BJ (cell line): ENCODE measurements around the gene CFAP43. TPM values are rescaled to one million over a fixed set of nuclear protein-coding genes. Genes with fewer than 3 reads are reported as not detected.

Experiments
- CTCF ChIA-PET: fragments of 350-600 bp; formaldehyde crosslinking; extraction: SDS; loops from one replicate; lab custom pipeline; 2021; ENCODE audit warnings: antibody characterized with exemption, inconsistent platforms; lab: Yijun Ruan, JAX
- POLR2A ChIA-PET: fragments of 300-600 bp; sonication (Branson Sonifier 250); formaldehyde crosslinking; extraction: SDS; loops from one replicate; lab custom pipeline; 2021; ENCODE audit warnings: antibody characterized with exemption; lab: Charles Lee
- DNase-seq: peaks from one replicate; pipeline ENCODE4 v3.0.0-alpha.2; 2011; ENCODE audit warnings: low read depth
- H3K27me3 ChIP-seq: 2 replicates; pipeline ENCODE4 v1.6.0; 2011; ENCODE audit warnings: low read length; ENCODE audit not compliant: control insufficient read depth, insufficient read depth
- H3K36me3 ChIP-seq: 2 replicates; pipeline ENCODE4 v1.5.1; 2011; ENCODE audit warnings: low read length; ENCODE audit not compliant: control insufficient read depth, insufficient read depth
- H3K4me3 ChIP-seq: 2 replicates; pipeline ENCODE4 v1.5.1; 2011; ENCODE audit warnings: low read depth, mild to moderate bottlenecking, control low read depth, low read length
- polyA plus RNA-seq: library from polyadenylated mRNA; depleted of rRNA; stranded (reverse); fragments of >200 nt; gene quantifications from 2 replicates; pipeline ENCODE4 v1.2.3, GENCODE V29; 2011
- TF ChIP-seq, protein P1 (sequence below): IDR thresholded peaks from 2 replicates; pipeline ENCODE4 v1.5.1; 2011; ENCODE audit warnings: low read depth, mild to moderate bottlenecking, control low read depth, inconsistent platforms, low read length, moderate library complexity; ENCODE audit not compliant: insufficient read depth

The CFAP43 gene
- polyA plus RNA-seq, 1 experiment, result 0.05 TPM

DNA sequence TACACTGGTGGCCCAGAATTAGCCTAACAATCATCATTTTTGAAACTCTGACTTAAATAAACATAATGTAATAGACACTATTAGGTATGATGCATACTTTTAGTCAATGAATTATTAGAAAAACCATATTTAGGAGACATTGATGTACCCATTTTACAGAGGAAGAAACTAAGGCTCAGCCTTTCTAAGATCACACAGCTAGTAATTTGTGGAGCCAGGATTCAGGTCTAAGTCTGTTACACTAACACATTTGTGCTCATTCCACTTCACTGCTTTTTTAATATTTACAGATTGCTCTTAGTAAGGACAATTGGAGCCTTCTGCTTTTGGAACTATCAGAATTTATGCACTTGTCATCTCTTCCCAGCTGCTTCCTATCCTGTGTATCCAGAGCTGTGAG, 8.9 kb downstream of the CFAP43 start:
- no peak for DNase-seq
- Histone ChIP-seq H3K4me3 (no peak overlapping the region), H3K36me3 (no peaks in the 10 kb centered on the region), H3K27me3 (peaks cover 5% of the 10 kb centered on the region)
- TF ChIP-seq, protein P1, sequence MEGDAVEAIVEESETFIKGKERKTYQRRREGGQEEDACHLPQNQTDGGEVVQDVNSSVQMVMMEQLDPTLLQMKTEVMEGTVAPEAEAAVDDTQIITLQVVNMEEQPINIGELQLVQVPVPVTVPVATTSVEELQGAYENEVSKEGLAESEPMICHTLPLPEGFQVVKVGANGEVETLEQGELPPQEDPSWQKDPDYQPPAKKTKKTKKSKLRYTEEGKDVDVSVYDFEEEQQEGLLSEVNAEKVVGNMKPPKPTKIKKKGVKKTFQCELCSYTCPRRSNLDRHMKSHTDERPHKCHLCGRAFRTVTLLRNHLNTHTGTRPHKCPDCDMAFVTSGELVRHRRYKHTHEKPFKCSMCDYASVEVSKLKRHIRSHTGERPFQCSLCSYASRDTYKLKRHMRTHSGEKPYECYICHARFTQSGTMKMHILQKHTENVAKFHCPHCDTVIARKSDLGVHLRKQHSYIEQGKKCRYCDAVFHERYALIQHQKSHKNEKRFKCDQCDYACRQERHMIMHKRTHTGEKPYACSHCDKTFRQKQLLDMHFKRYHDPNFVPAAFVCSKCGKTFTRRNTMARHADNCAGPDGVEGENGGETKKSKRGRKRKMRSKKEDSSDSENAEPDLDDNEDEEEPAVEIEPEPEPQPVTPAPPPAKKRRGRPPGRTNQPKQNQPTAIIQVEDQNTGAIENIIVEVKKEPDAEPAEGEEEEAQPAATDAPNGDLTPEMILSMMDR, result no peak
- ChIA-PET POLR2A (no interaction called here), CTCF (no interaction called here)

DNA sequence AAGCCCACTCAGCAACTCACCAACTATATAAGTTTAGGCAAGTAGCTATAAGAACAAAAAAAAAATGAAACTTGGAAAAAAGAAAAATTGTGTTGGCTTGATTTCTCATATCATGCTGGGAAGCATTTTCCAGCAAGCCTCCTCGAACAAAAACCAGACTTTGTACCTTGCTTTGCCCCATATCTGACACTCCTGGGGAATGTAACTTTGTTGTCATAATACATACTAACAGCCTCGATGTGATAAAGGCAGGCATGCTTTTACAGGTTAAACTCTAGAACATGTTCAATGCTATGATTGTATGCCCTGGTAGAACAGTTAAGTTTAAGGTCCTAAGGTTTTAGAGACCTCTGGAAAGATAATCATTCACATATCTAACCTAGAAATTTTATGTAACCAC, 11.6 kb downstream of the CFAP43 start:
- no peak for DNase-seq
- ChIA-PET POLR2A (no interaction called here), CTCF (interaction anchor here (0.6 kb wide), 1 partner anchor 10 kb away, joined by 3 read pairs; no protein-coding TSS in a partner anchor)
- Histone ChIP-seq H3K36me3 (no peaks in the 10 kb centered on the region), H3K4me3 (no peak overlapping the region), H3K27me3 (peaks cover 5% of the 10 kb centered on the region)
- TF ChIP-seq, protein P1, result no peak

DNA sequence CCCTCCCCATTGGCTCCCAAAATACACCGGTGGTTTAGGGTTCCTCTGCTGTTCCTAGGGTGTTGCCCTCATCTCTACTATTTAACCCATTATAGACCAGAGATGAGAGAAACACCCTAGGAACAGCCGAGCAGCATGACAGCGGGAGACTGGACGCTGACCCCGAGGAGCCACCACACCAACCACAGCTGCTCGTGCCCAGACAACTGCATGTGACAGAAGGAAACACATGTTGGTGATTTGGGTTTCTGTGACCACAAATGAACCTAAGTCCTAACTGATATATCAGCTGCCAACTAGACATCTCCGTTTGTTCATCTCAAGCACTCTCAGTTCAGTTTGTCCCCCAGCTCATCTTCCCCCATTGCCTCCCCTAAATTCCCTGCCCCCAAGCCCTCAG, 13.4 kb downstream of the CFAP43 start:
- H3K36me3 ChIP-seq, result no peaks in the 10 kb centered on the region
- H3K27me3 ChIP-seq, result peaks cover 5% of the 10 kb centered on the region
- DNase-seq, result no peak
- TF ChIP-seq, protein P1, result no peak
- H3K4me3 ChIP-seq, result no peak overlapping the region
- ChIA-PET POLR2A (no interaction called here), CTCF (interaction anchor here (1.0 kb wide), 1 partner anchor 8 kb away, joined by 4 read pairs; no protein-coding TSS in a partner anchor)

DNA sequence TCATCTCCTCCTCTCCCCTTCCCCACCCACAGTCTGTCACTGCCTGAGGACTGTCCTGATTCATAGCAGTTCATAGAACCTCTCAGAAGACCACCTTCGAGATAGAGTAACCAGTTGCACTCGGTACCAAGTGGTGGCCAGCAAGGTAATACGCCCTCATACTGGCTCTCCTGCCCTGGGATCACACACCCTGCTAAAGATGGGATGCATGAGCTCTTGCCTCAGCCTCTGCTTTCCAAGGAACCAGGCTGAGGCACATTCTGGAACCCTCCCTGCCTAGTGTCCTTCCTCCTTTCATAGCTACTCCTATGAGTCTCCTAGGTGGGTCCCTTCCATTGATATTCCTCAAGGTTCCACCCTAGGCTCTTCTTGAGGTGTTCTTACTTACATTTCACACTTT, 15.5 kb downstream of the CFAP43 start:
- CTCF ChIA-PET, result interaction anchor here (0.5 to 1.2 kb wide), 2 partner anchors 9 to 10 kb away, joined by 3 read pairs; no protein-coding TSS in a partner anchor

DNA sequence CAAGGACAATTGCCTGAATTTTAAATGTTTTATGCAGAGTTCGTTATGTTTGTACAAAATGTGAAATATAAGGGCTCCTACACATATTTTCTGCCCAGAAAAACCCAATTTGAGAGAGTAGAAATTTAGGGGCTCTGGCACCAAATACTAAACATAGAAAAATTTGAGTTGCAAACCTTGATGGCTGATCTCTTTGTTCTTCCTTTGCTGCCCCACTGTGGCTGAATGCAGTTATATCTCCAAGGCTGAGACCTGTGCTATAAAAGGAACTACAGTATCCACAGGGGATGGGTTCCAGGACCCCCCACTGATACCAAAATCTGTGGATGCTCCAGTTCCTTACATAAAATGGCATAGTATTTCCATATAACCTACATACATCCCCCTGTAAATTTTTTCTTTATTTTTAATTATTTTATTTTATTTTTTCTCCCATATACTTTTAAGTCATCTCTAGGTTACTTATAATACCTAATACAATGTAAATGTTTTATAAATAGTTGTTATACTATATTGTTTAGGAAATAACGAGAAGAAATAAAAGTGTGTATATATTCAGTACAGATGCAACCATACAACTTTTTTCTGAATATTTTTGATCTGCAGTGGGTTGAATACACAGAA, 22.5 kb downstream of the CFAP43 start:
- CTCF ChIA-PET, result interaction anchor here (0.7 to 2.2 kb wide), 7 partner anchors 11 to 322 kb away, joined by 3 to 12 read pairs (median 3); no protein-coding TSS in a partner anchor
- TF ChIP-seq, protein P1, result peak; percentile 65
- Histone ChIP-seq H3K27me3 (peaks cover 1% of the 10 kb centered on the region; the same call in 1 of the 2 replicates), H3K4me3 (no peak overlapping the region), H3K36me3 (no peaks in the 10 kb centered on the region)
- no peak for DNase-seq
- POLR2A ChIA-PET, result no interaction called here

More for the DNA sequence above, 15.5 kb downstream of the CFAP43 start:
- H3K36me3 ChIP-seq, result no peaks in the 10 kb centered on the region
- H3K4me3 ChIP-seq, result no peak overlapping the region
- no peak for DNase-seq
- peaks cover 7% of the 10 kb centered on the region for H3K27me3 ChIP-seq
- POLR2A ChIA-PET, result no interaction called here
- TF ChIP-seq, protein P1, result no peak
